ENCODE data around the gene SLC6A9. TPM values are rescaled to one million over a fixed set of nuclear protein-coding genes. Genes with fewer than 3 reads are reported as not detected.

Gene SLC6A9
- total and polyA plus RNA-seq, 2 of the 8 experiments (the other 6 are each of a cell fraction or from before 2014, with no cell fraction given), result 20.2 to 24.2 TPM

- peaks cover 3% of the 10 kb centered on the region for H3K79me1 ChIP-seq (ENCODE audit: low read depth, low read length)
- H2BK15ac ChIP-seq (ENCODE audit: low read length), result no peak overlapping the region
- no peak for FAIRE-seq
- H3K23ac ChIP-seq (ENCODE audit: insufficient read length), result no peak overlapping the region
- H3K9me3 ChIP-seq (ENCODE audit: insufficient read depth in 2 of 2, low read depth in 1 of 2, low read length in 1 of 2), result no peaks in the 10 kb centered on the region
- no peak overlapping the region for H2BK5ac ChIP-seq (ENCODE audit: low read depth, low read length)
- no peaks in the 10 kb centered on the region for H3K27me3 ChIP-seq (replicated peaks in 1 of 4; ENCODE audit: control insufficient read depth in 3 of 4, extremely low read depth in 1 of 4, insufficient read depth in 3 of 4, low read length in 3 of 4)
- peaks cover 0 to 10% of the 10 kb centered on the region in 2 experiments for H4K20me1 ChIP-seq (replicated peaks in 1 of 2; ENCODE audit: control insufficient read depth in 1 of 2, insufficient read depth in 2 of 2, low read length in 2 of 2)
- H3K18ac ChIP-seq (ENCODE audit: extremely low read depth, low read length), result no peak overlapping the region
- no peak overlapping the region for H2AFZ ChIP-seq (ENCODE audit: low read length)
- H4K5ac ChIP-seq (ENCODE audit: insufficient read length, low read depth, low read length), result no peak overlapping the region
- H3K9ac ChIP-seq (replicated peaks in 1 of 4; ENCODE audit: extremely low read depth in 1 of 4, low read depth in 3 of 4, low read length in 3 of 4), result no peak overlapping the region; a peak in 1 of 7 replicates
- 83% methylated on average over 5 of the region's 5 CpGs; no CpG with 5 or more reads in 1 of the 2 experiments for WGBS, 2 experiments (ENCODE audit: extremely low coverage in 1 of 2, insufficient coverage in 1 of 2, insufficient read length in 1 of 2, insufficient replicate concordance in 2 of 2, low coverage in 1 of 2, low lambda C conversion rate in 2 of 2, missing lambda C conversion rate in 1 of 2)
- no peak overlapping the region for H3K56ac ChIP-seq (replicated peaks; ENCODE audit: insufficient read length, low read depth, low read length)
- peaks cover 3 to 14% (median 6%) of the 10 kb centered on the region in 4 experiments; a peak in 4 of 8 replicates for H3K36me3 ChIP-seq (ENCODE audit: control insufficient read depth in 2 of 4, insufficient read depth in 4 of 4, low read length in 3 of 4)
- no peak overlapping the region for H2AK5ac ChIP-seq (ENCODE audit: low read depth, low read length)
- peaks cover 0 to 5% (median 4%) of the 10 kb centered on the region in 4 experiments; a peak in 3 of 7 replicates for H3K4me1 ChIP-seq (replicated peaks in 1 of 4; ENCODE audit: control insufficient read depth in 3 of 4, insufficient read depth in 4 of 4, low read length in 3 of 4)
- no peak overlapping the region for H3K4ac ChIP-seq (replicated peaks; ENCODE audit: insufficient read length, low read depth, low read length)
- H4K8ac ChIP-seq (ENCODE audit: extremely low read depth, insufficient read depth, low read length), result no peak overlapping the region
- H2BK20ac ChIP-seq (ENCODE audit: low read length), result no peak overlapping the region
- H3K14ac ChIP-seq (ENCODE audit: insufficient read length), result no peak overlapping the region
- H3K27ac ChIP-seq (ENCODE audit: low read depth, low read length), result no peak overlapping the region
- ChIA-PET CTCF (ENCODE audit: partially characterized antibody) (interaction anchor here (1.2 to 4.6 kb wide), 9 partner anchors 10 to 189 kb away, joined by 3 to 25 read pairs (median 4); partner anchors contain the start of gene DPH2), POLR2A (ENCODE audit: partially characterized antibody) (interaction anchor here (1.2 to 2.1 kb wide), 3 partner anchors 16 to 190 kb away, joined by 3 to 10 read pairs (median 5); partner anchors contain the start of gene DPH2)
- H4K91ac ChIP-seq (replicated peaks; ENCODE audit: insufficient read length, low read length), result no peak overlapping the region
- no peak overlapping the region for H3K4me2 ChIP-seq (ENCODE audit: insufficient read depth in 1 of 2, low read depth in 2 of 2, low read length in 2 of 2)
- H3K23me2 ChIP-seq (ENCODE audit: low read depth, low read length), result no peaks in the 10 kb centered on the region
- no peak for DNase-seq (ENCODE audit: low read depth in 1 of 2, low spot score in 2 of 2)
- H3K79me2 ChIP-seq (ENCODE audit: control insufficient read depth in 1 of 2, insufficient read depth in 2 of 2, low read length in 2 of 2), result 0 out of 4 replicates have a peak, but pooled peaks cover 0 to 4% of the 10 kb centered on the region in 2 experiments
- no peak overlapping the region for H2BK12ac ChIP-seq (ENCODE audit: low read depth, low read length)
- H3K4me3 ChIP-seq (ENCODE audit: extremely low read depth in 1 of 4, insufficient read depth in 2 of 4, low read depth in 3 of 4, low read length in 4 of 4), result no peak overlapping the region
- no peak overlapping the region for H2BK120ac ChIP-seq (replicated peaks; ENCODE audit: low read depth, low read length)
Measured at GRCh38 chr1:43954036-43954435, 77.2 kb downstream of the SLC6A9 start.

Measured in H1 (cell line).